Esophagus (tissue), 2 donors: ENCODE measurements around the gene PKN1. TPM values are rescaled to one million over a fixed set of nuclear protein-coding genes. Genes with fewer than 3 reads are reported as not detected.

Source experiments
- H3K27ac ChIP-seq, 2 donors: one replicate each; pipeline ENCODE4 v1.5.1; 2013; ENCODE audit warnings: low read depth in 2 of 2, mild to moderate bottlenecking in 2 of 2, inconsistent platforms in 1 of 2, low read length in 1 of 2, moderate library complexity in 1 of 2
- H3K27me3 ChIP-seq, 2 donors: one replicate each; pipeline ENCODE4 v1.6.1; 2013; ENCODE audit warnings: low read length in 2 of 2, control low read depth in 1 of 2, mild to moderate bottlenecking in 1 of 2; ENCODE audit not compliant: insufficient read depth in 2 of 2, control insufficient read depth in 1 of 2
- H3K36me3 ChIP-seq, 2 donors: one replicate each; pipeline ENCODE4 v1.6.1; 2013; ENCODE audit warnings: low read length in 1 of 2; ENCODE audit not compliant: control insufficient read depth in 2 of 2, insufficient read depth in 2 of 2
- H3K4me1 ChIP-seq, 2 donors: one replicate each; pipeline ENCODE4 v1.6.1; 2013; ENCODE audit warnings: low read length in 1 of 2; ENCODE audit not compliant: control insufficient read depth in 2 of 2, insufficient read depth in 2 of 2
- H3K4me3 ChIP-seq, 2 donors: one replicate each; pipeline ENCODE4 v1.5.1; 2013; ENCODE audit warnings: low read length in 2 of 2, mild to moderate bottlenecking in 2 of 2, low read depth in 1 of 2, moderate library complexity in 1 of 2
- H3K9me3 ChIP-seq, 2 donors: one replicate each; pipeline ENCODE4 v1.6.1; 2013; ENCODE audit warnings: mild to moderate bottlenecking in 2 of 2, low read depth in 1 of 2, low read length in 1 of 2, moderate library complexity in 1 of 2; ENCODE audit not compliant: control insufficient read depth in 2 of 2, insufficient read depth in 1 of 2
- WGBS, 2 donors: extraction: QIAGEN DNeasy Blood & Tissue Kit; methylation state at CpG; one replicate each; pipeline ENCODE4 v1.1.7; 2013; 5-methylcytosine and 5-hydroxymethylcytosine counted together
- polyA plus RNA-seq, 2 donors: library from polyadenylated mRNA; stranded (reverse); fragments of 200-250 nt; gene quantifications; one replicate each; pipeline ENCODE4 v1.2.3, GENCODE V29; 2013
- donor health status: healthy with polysubstance abuse.
- donor health status: Bipolar disorder and iron deficiency.

Gene PKN1
- polyA plus RNA-seq, 2 donors: 10.7 to 12.6 TPM

DNA sequence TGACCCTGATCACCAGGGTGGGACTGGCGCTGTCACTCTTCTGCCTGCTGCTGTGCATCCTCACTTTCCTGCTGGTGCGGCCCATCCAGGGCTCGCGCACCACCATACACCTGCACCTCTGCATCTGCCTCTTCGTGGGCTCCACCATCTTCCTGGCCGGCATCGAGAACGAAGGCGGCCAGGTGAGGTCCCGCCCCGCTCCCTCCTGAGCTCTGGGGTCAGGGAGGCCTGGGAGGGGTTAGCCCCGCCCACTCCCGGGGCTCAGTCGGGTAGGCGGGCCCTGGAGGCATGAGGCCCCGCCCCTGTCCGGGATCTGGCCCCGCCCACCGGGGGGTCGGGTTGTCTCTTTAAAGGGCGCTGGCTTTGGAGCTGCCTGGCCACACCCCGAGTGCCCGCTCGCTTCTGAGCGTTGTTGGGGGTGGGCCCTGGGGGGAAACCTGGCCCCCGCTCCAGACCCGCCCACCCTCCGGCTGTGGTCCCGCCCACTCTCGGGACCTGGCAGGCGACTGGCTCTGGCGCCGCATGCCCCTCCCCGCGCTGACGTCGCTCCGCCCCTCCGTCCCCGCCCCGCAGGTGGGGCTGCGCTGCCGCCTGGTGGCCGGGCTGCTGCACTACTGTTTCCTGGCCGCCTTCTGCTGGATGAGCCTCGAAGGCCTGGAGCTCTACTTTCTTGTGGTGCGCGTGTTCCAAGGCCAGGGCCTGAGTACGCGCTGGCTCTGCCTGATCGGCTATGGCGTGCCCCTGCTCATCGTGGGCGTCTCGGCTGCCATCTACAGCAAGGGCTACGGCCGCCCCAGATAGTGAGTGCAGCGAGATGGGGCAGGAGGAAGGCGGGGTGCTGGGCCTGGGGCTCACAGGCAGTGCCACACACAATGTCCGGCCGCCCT is 27.1 kb upstream of the PKN1 start:
- H3K9me3 ChIP-seq: peaks cover 0 to 2% of the 10 kb centered on the region in 2 donors
- H3K36me3 ChIP-seq: peaks cover 22 to 43% of the 10 kb centered on the region in 2 donors
- no peaks in the 10 kb centered on the region for H3K27me3 ChIP-seq
- H3K27ac ChIP-seq: peak overlapping the region; percentile 40 to 67
- H3K4me3 ChIP-seq: peak overlapping the region; percentile 19 to 30
- peaks cover 3 to 5% of the 10 kb centered on the region in 2 donors for H3K4me1 ChIP-seq
- 30 to 32% methylated on average over 61 of the region's 61 CpGs for WGBS, 2 donors

GRCh38 chr19:14406645-14407401 is 26.3 kb upstream of the PKN1 start:
- no peak overlapping the region for H3K4me3 ChIP-seq
- peaks cover 3 to 5% of the 10 kb centered on the region in 2 donors for H3K4me1 ChIP-seq
- H3K27ac ChIP-seq: peak overlapping the region; percentile 28 to 63
- peaks cover 26 to 51% of the 10 kb centered on the region in 2 donors for H3K36me3 ChIP-seq
- H3K27me3 ChIP-seq: no peaks in the 10 kb centered on the region
- peaks cover 0 to 2% of the 10 kb centered on the region in 2 donors for H3K9me3 ChIP-seq
- 88 to 92% methylated on average over 22 to 27 of the region's 27 CpGs for WGBS, 2 donors

GRCh38 chr19:14407605-14408484 is 25.3 kb upstream of the PKN1 start:
- peaks cover 31 to 61% of the 10 kb centered on the region in 2 donors for H3K36me3 ChIP-seq
- no peak overlapping the region for H3K27ac ChIP-seq
- no peak overlapping the region for H3K4me3 ChIP-seq
- no peaks in the 10 kb centered on the region for H3K27me3 ChIP-seq
- peaks cover 0 to 4% of the 10 kb centered on the region in 2 donors for H3K9me3 ChIP-seq
- WGBS, 2 donors: 69 to 70% methylated on average over 20 of the region's 20 CpGs
- peaks cover 3 to 5% of the 10 kb centered on the region in 2 donors for H3K4me1 ChIP-seq

- 75% methylated on average over 20 of the region's 20 CpGs for WGBS, 2 donors
- Histone ChIP-seq H3K4me1 (peaks cover 3 to 5% of the 10 kb centered on the region in 2 donors), H3K36me3 (peaks cover 31 to 63% of the 10 kb centered on the region in 2 donors), H3K4me3 (no peak overlapping the region), H3K27me3 (no peaks in the 10 kb centered on the region), H3K9me3 (peaks cover 0 to 4% of the 10 kb centered on the region in 2 donors), H3K27ac (no peak overlapping the region)
These were observed 24.5 kb upstream of the PKN1 start for GRCh38 chr19:14408491-14409145.

- Histone ChIP-seq H3K4me1 (peaks cover 3 to 5% of the 10 kb centered on the region in 2 donors), H3K27ac (no peak overlapping the region), H3K4me3 (no peak overlapping the region), H3K36me3 (peaks cover 31 to 61% of the 10 kb centered on the region in 2 donors), H3K9me3 (peaks cover 0 to 4% of the 10 kb centered on the region in 2 donors), H3K27me3 (no peaks in the 10 kb centered on the region)
- WGBS, 2 donors: 87 to 88% methylated on average over 38 of the region's 38 CpGs
These were observed 23.7 kb upstream of the PKN1 start for GRCh38 chr19:14409146-14410023.

DNA sequence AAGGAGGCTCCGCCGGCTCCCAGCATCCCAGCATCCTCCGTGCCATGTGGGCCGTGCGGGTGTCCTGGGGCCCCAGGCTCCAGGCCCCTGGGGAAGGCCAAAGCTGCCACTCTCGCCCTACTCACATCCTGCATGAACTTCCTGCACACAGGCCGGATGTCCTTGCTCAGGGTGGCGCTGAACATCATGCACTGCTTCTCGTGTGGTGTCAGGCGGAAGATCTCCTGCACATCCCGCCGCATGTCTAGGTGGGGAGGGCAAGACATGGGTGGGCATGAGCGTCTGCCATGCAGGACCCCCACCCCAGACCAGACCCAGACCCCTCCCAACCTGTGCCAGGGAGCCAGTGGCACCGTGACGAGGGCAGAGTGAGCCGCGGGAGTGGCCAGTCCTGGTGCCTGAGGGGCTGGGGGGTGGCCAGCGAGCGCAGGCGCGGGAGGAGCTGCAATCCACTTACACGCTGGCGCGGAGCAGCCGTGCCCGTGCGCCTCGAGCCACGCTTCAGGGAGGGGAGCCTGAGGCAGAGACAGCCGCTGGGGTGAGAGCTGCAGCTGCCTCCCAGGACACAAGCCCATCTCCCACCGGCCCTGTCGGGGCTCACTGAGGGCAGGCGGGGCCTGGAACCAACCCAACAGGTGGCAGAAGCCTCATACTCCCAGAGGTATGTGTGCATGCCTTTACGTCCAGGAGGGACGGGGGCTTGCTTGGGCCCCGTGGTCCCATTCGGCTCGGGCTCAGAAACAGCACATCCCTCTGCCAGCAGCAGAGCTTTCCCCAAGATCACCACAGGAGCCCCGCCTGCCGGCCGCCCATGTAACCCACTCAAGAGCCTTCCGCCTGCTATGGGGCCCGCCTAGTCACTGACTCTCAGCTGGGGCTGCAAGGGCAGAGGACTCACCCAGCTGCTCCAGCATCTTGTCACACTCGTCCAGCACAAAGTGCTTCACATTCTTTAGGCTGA is 22.7 kb upstream of the PKN1 start:
- Histone ChIP-seq H3K27me3 (no peaks in the 10 kb centered on the region), H3K4me1 (peaks cover 3 to 5% of the 10 kb centered on the region in 2 donors), H3K36me3 (peaks cover 30 to 60% of the 10 kb centered on the region in 2 donors), H3K9me3 (peaks cover 0 to 4% of the 10 kb centered on the region in 2 donors), H3K27ac (no peak overlapping the region), H3K4me3 (no peak overlapping the region)
- 84 to 88% methylated on average over 44 of the region's 44 CpGs for WGBS, 2 donors

DNA sequence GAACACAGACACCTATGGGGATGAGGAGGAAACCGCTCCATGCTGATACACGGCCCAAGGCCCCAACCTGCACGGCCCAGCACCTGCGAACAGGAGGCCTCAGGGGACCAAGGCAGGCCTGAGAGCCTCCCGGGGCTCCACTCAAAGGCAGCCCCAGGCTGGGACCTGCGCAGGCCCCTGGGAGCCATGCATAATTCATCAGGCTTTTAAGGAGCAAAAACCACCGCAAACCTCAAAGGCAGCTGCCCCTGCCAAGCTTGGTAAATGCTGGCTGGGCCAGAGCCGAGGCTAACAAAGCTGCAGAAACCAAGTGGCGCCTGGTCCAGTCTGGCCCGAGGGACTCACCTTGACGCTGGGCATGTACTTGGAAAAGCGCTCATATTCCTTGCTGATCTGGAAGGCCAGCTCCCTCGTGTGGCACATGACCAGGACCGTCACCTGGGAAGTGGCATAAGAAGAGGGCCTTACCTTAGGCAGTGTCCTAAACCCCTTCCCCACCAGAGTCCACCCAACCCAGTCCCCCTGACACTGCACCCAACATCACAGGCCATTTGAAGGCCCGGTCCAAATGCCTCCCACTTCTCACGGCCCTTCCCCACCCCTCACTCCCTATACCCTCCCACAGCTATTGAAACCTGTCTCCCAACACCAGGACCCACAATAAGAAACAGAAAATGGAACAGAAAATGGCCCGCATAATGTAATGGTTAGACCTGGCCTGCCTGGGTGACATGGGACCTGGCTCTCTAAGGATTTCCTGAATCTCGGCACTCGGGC is 21.8 kb upstream of the PKN1 start:
- no peak overlapping the region for H3K27ac ChIP-seq
- 89% methylated on average over 19 of the region's 19 CpGs for WGBS, 2 donors
- peaks cover 26 to 60% of the 10 kb centered on the region in 2 donors for H3K36me3 ChIP-seq
- H3K4me3 ChIP-seq: no peak overlapping the region
- no peaks in the 10 kb centered on the region for H3K27me3 ChIP-seq
- peaks cover 2 to 5% of the 10 kb centered on the region in 2 donors for H3K4me1 ChIP-seq
- peaks cover 0 to 3% of the 10 kb centered on the region in 2 donors for H3K9me3 ChIP-seq
